HEK293 (cell line): ENCODE measurements around the gene CHERP.

Source experiments
- CTCF ChIA-PET: fragments of 350-600 bp; formaldehyde crosslinking; extraction: SDS; loops from one replicate; lab custom pipeline; 2021; ENCODE audit warnings: antibody characterized with exemption; lab: Yijun Ruan, JAX
- POLR2A ChIA-PET: fragments of 300-600 bp; formaldehyde crosslinking; extraction: SDS; loops from one replicate; lab custom pipeline; 2020; ENCODE audit warnings: antibody characterized with exemption, inconsistent platforms; lab: Yijun Ruan, JAX
- H3K27ac ChIP-seq: fragments of 200-500 bp; sonication (Bioruptor generic); 2 replicates; pipeline ENCODE4 v1.5.1; 2014; ENCODE audit warnings: low read depth, low read length, control low read depth, inconsistent platforms; ENCODE audit errors: extremely low read depth
- H3K36me3 ChIP-seq, 2 experiments: fragments of 200-500 bp in 1 of 2; sonication (Bioruptor generic) in 1 of 2; 1 replicate in 1 of 2; 2 replicates in 1 of 2; pipeline ENCODE4 v1.5.1; 2014 to 2017; ENCODE audit warnings: inconsistent platforms in 2 of 2, low read length in 2 of 2; ENCODE audit not compliant: control insufficient read depth in 2 of 2, insufficient read depth in 1 of 2
- H3K4me1 ChIP-seq: fragments of 200-500 bp; sonication (Bioruptor generic); 2 replicates; pipeline ENCODE4 v1.5.1; 2014; ENCODE audit warnings: mild to moderate bottlenecking, low read length, inconsistent platforms; ENCODE audit not compliant: control insufficient read depth, insufficient read depth
- H3K4me3 ChIP-seq: 2 replicates; pipeline ENCODE4 v1.5.1; 2011; ENCODE audit warnings: low read depth, mild to moderate bottlenecking, control low read depth, low read length, moderate library complexity
- H3K9me3 ChIP-seq: fragments of 200-500 bp; sonication (Bioruptor generic); 2 replicates; pipeline ENCODE4 v1.5.1; 2014; ENCODE audit warnings: low read depth, low read length, inconsistent platforms; ENCODE audit not compliant: control insufficient read depth, insufficient read depth
- GLIS1 ChIP-seq: fragments of 450-650 bp; formaldehyde crosslinking; IDR thresholded peaks from 2 replicates; pipeline ENCODE4 v1.5.1; 2016; ENCODE audit warnings: missing biosample characterization, missing genetic modification characterization
- PATZ1 ChIP-seq: fragments of 450-650 bp; formaldehyde crosslinking; IDR thresholded peaks from 2 replicates; pipeline ENCODE4 v1.5.1; 2016; ENCODE audit warnings: missing biosample characterization, missing genetic modification characterization
- PRDM2 ChIP-seq: fragments of 450-650 bp; formaldehyde crosslinking; IDR thresholded peaks from 2 replicates; pipeline ENCODE4 v1.5.1; 2016; ENCODE audit warnings: missing biosample characterization, missing genetic modification characterization, borderline replicate concordance
- SP7 ChIP-seq: fragments of 450-650 bp; formaldehyde crosslinking; IDR thresholded peaks from 2 replicates; pipeline ENCODE4 v1.5.1; 2016; ENCODE audit warnings: missing biosample characterization, missing genetic modification characterization
- TCF7L2 ChIP-seq: IDR thresholded peaks from 2 replicates; pipeline ENCODE4 v1.6.1; 2011; ENCODE audit warnings: low read depth, mild to moderate bottlenecking, inconsistent platforms, low read length, moderate library complexity, borderline replicate concordance
- WT1 ChIP-seq: fragments of 450-650 bp; formaldehyde crosslinking; IDR thresholded peaks from 2 replicates; pipeline ENCODE4 v1.5.1; 2016; ENCODE audit warnings: missing biosample characterization, missing genetic modification characterization
- ZBTB20 ChIP-seq: fragments of 450-650 bp; formaldehyde crosslinking; IDR thresholded peaks from 2 replicates; pipeline ENCODE4 v1.5.1; 2016; ENCODE audit warnings: missing biosample characterization, missing genetic modification characterization
- ZNF114 ChIP-seq: fragments of 450-650 bp; formaldehyde crosslinking; IDR thresholded peaks from 2 replicates; pipeline ENCODE4 v1.5.0; 2017; ENCODE audit warnings: missing biosample characterization, missing genetic modification characterization
- ZNF121 ChIP-seq: fragments of 450-650 bp; formaldehyde crosslinking; IDR thresholded peaks from 2 replicates; pipeline ENCODE4 v1.5.1; 2016; ENCODE audit warnings: missing biosample characterization, missing genetic modification characterization
- ZNF132 ChIP-seq: fragments of 450-650 bp; formaldehyde crosslinking; IDR thresholded peaks from 2 replicates; pipeline ENCODE4 v1.5.1; 2017; ENCODE audit warnings: missing biosample characterization, missing genetic modification characterization, borderline replicate concordance
- ZNF138 ChIP-seq: fragments of 450-650 bp; formaldehyde crosslinking; IDR thresholded peaks from 2 replicates; pipeline ENCODE4 v1.5.1; 2016; ENCODE audit warnings: missing biosample characterization, missing genetic modification characterization, borderline replicate concordance
- ZNF146 ChIP-seq: fragments of 450-650 bp; formaldehyde crosslinking; IDR thresholded peaks from 2 replicates; pipeline ENCODE4 v1.5.1; 2016; ENCODE audit warnings: missing biosample characterization, missing genetic modification characterization
- ZNF302 ChIP-seq: fragments of 450-650 bp; formaldehyde crosslinking; IDR thresholded peaks from 2 replicates; pipeline ENCODE4 v1.5.1; 2016; ENCODE audit warnings: missing biosample characterization, missing genetic modification characterization, low read depth
- ZNF324 ChIP-seq: fragments of 450-650 bp; formaldehyde crosslinking; IDR thresholded peaks from 2 replicates; pipeline ENCODE4 v1.5.1; 2016; ENCODE audit warnings: missing biosample characterization, missing genetic modification characterization
- ZNF335 ChIP-seq: fragments of 450-650 bp; formaldehyde crosslinking; conservative IDR thresholded peaks from 2 replicates; pipeline ENCODE4 v1.5.1; 2016; ENCODE audit warnings: missing biosample characterization, missing genetic modification characterization
- ZNF366 ChIP-seq: fragments of 450-650 bp; formaldehyde crosslinking; conservative IDR thresholded peaks from 2 replicates; pipeline ENCODE4 v1.5.1; 2016; ENCODE audit warnings: missing biosample characterization, missing genetic modification characterization
- ZNF416 ChIP-seq: fragments of 450-650 bp; formaldehyde crosslinking; IDR thresholded peaks from 2 replicates; pipeline ENCODE4 v1.5.1; 2016; ENCODE audit warnings: missing biosample characterization, missing genetic modification characterization
- ZNF423 ChIP-seq: fragments of 450-650 bp; formaldehyde crosslinking; IDR thresholded peaks from 2 replicates; pipeline ENCODE4 v1.5.1; 2016; ENCODE audit warnings: missing biosample characterization, missing genetic modification characterization
- ZNF426 ChIP-seq: fragments of 450-650 bp; formaldehyde crosslinking; IDR thresholded peaks from 2 replicates; pipeline ENCODE4 v1.5.1; 2017; ENCODE audit warnings: missing biosample characterization, missing genetic modification characterization, mild to moderate bottlenecking, inconsistent platforms, moderate library complexity
- ZNF433 ChIP-seq: fragments of 450-650 bp; formaldehyde crosslinking; IDR thresholded peaks from 2 replicates; pipeline ENCODE4 v1.5.1; 2016; ENCODE audit warnings: missing biosample characterization, missing genetic modification characterization, low read depth
- ZNF777 ChIP-seq: fragments of 450-650 bp; formaldehyde crosslinking; IDR thresholded peaks from 2 replicates; pipeline ENCODE4 v1.5.1; 2017; ENCODE audit warnings: missing biosample characterization, missing genetic modification characterization, borderline replicate concordance
- ZNF785 ChIP-seq: fragments of 450-650 bp; formaldehyde crosslinking; IDR thresholded peaks from 2 replicates; pipeline ENCODE4 v1.5.1; 2016; ENCODE audit warnings: missing biosample characterization, missing genetic modification characterization
- ZSCAN16 ChIP-seq: fragments of 450-650 bp; formaldehyde crosslinking; IDR thresholded peaks from 2 replicates; pipeline ENCODE4 v1.5.1; 2016; ENCODE audit warnings: missing biosample characterization, missing genetic modification characterization
- TF ChIP-seq, protein P1 (sequence below): fragments of 450-650 bp; formaldehyde crosslinking; IDR thresholded peaks from 2 replicates; pipeline ENCODE4 v1.5.1; 2017; ENCODE audit warnings: missing biosample characterization, mild to moderate bottlenecking, missing genetic modification characterization, moderate library complexity
- TF ChIP-seq, protein P2 (sequence below): fragments of 450-650 bp; IDR thresholded peaks from 2 replicates; pipeline ENCODE4 v1.5.1; 2018; ENCODE audit warnings: missing biosample characterization, mild to moderate bottlenecking, missing genetic modification characterization
- TF ChIP-seq, protein P3 (sequence below): fragments of 450-650 bp; formaldehyde crosslinking; IDR thresholded peaks from 2 replicates; pipeline ENCODE4 v1.5.1; 2016; ENCODE audit warnings: missing biosample characterization, missing genetic modification characterization

CHERP gene

GRCh38 chr19:16470541-16470910, 71.7 kb downstream of the CHERP start:
- POLR2A ChIA-PET, result interaction anchor here (1.1 kb wide), 2 partner anchors 23 to 28 kb away, joined by 4 to 6 read pairs; no protein-coding TSS in a partner anchor
- Histone ChIP-seq H3K4me1 (no peaks in the 10 kb centered on the region), H3K9me3 (no peaks in the 10 kb centered on the region), H3K36me3 (peaks cover 0 to under 1% of the 10 kb centered on the region in 2 experiments; a peak in 1 of 3 replicates), H3K27ac (no peak overlapping the region), H3K4me3 (peak overlapping the region; percentile 77)
- CTCF ChIA-PET, result interaction anchor here (0.6 to 2.1 kb wide), 3 partner anchors 25 to 1732 kb away, joined by 3 to 10 read pairs (median 6); no protein-coding TSS in a partner anchor
- TF ChIP-seq ZNF114 (no peak), TCF7L2 (no peak), PRDM2 (tag by site-specific recombination) (no peak), SP7 (tag by site-specific recombination) (peak; percentile 73; the same call in 1 of the 2 replicates), GLIS1 (no peak), ZNF426 (tag by site-specific recombination) (no peak), ZNF138 (no peak), ZNF146 (tag by site-specific recombination) (no peak), ZNF777 (tag by site-specific recombination) (no peak), ZNF121 (tag by site-specific recombination) (no peak), PATZ1 (tag by site-specific recombination) (no peak), ZSCAN16 (tag by site-specific recombination) (0 out of 2 replicates have a peak, but pooled peaks have one; percentile 31), ZNF433 (tag by site-specific recombination) (no peak), ZNF324 (tag by site-specific recombination) (no peak), ZNF423 (tag by site-specific recombination) (no peak), ZNF366 (tag by site-specific recombination) (no peak), ZNF132 (tag by site-specific recombination) (no peak), ZNF416 (tag by site-specific recombination) (no peak), ZBTB20 (no peak), ZNF785 (tag by site-specific recombination) (no peak), ZNF302 (tag by site-specific recombination) (no peak), ZNF335 (tag by site-specific recombination) (no peak), WT1 (peak; percentile 54)
- TF ChIP-seq, protein P1, sequence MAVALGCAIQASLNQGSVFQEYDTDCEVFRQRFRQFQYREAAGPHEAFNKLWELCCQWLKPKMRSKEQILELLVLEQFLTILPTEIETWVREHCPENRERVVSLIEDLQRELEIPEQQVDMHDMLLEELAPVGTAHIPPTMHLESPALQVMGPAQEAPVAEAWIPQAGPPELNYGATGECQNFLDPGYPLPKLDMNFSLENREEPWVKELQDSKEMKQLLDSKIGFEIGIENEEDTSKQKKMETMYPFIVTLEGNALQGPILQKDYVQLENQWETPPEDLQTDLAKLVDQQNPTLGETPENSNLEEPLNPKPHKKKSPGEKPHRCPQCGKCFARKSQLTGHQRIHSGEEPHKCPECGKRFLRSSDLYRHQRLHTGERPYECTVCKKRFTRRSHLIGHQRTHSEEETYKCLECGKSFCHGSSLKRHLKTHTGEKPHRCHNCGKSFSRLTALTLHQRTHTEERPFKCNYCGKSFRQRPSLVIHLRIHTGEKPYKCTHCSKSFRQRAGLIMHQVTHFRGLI (tag by site-specific recombination), result no peak
- TF ChIP-seq, protein P2, sequence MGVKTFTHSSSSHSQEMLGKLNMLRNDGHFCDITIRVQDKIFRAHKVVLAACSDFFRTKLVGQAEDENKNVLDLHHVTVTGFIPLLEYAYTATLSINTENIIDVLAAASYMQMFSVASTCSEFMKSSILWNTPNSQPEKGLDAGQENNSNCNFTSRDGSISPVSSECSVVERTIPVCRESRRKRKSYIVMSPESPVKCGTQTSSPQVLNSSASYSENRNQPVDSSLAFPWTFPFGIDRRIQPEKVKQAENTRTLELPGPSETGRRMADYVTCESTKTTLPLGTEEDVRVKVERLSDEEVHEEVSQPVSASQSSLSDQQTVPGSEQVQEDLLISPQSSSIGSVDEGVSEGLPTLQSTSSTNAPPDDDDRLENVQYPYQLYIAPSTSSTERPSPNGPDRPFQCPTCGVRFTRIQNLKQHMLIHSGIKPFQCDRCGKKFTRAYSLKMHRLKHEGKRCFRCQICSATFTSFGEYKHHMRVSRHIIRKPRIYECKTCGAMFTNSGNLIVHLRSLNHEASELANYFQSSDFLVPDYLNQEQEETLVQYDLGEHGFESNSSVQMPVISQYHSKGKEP, result peak; percentile 75
- TF ChIP-seq, protein P3, sequence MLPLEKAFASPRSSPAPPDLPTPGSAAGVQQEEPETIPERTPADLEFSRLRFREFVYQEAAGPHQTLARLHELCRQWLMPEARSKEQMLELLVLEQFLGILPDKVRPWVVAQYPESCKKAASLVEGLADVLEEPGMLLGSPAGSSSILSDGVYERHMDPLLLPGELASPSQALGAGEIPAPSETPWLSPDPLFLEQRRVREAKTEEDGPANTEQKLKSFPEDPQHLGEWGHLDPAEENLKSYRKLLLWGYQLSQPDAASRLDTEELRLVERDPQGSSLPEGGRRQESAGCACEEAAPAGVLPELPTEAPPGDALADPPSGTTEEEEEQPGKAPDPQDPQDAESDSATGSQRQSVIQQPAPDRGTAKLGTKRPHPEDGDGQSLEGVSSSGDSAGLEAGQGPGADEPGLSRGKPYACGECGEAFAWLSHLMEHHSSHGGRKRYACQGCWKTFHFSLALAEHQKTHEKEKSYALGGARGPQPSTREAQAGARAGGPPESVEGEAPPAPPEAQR (tag by site-specific recombination), result no peak
